Esophagus muscularis mucosa (tissue), 4 donors: Measurements from ENCODE around the gene OR2S2. TPM values are rescaled to one million over a fixed set of nuclear protein-coding genes. Genes with fewer than 3 reads are reported as not detected.

ENCODE experiments used
- DNase-seq: peaks from one replicate; pipeline ENCODE4 v3.0.0-alpha.2; 2017; ENCODE audit errors: extremely low spot score
- H3K27ac ChIP-seq, 4 donors: fragments of 200-600 bp; sonication (generic); replicated peaks in 1 of 4; 1 replicate in 3 of 4; 2 replicates in 1 of 4; pipeline ENCODE4 v1.5.1; 2016 to 2019; ENCODE audit warnings: mild to moderate bottlenecking in 1 of 4
- H3K27me3 ChIP-seq, 4 donors: fragments of 200-600 bp; sonication (generic); one replicate each; pipeline versions ENCODE4 v1.5.1 to v1.6.0; 2016 to 2019
- H3K36me3 ChIP-seq, 4 donors: fragments of 200-600 bp; sonication (generic); one replicate each; pipeline ENCODE4 v1.5.1; 2016 to 2019
- H3K4me1 ChIP-seq, 4 donors: fragments of 200-600 bp; sonication (generic); one replicate each; pipeline ENCODE4 v1.5.1; 2016 to 2019
- H3K4me3 ChIP-seq, 4 donors: fragments of 200-600 bp; sonication (generic); 1 replicate in 2 of 4; 2 replicates in 2 of 4; pipeline ENCODE4 v1.5.1; 2016 to 2019; ENCODE audit warnings: mild to moderate bottlenecking in 4 of 4, moderate library complexity in 1 of 4
- H3K9me3 ChIP-seq, 4 donors: fragments of 200-600 bp; sonication (generic); 1 replicate in 3 of 4; 2 replicates in 1 of 4; pipeline ENCODE4 v1.5.1; 2016 to 2019
- EP300 ChIP-seq: sonication (generic); formaldehyde crosslinking; IDR thresholded peaks from one replicate; pipeline ENCODE4 v1.6.1; 2017; ENCODE audit warnings: antibody characterized with exemption
- POLR2A ChIP-seq: fragments of 450-650 bp; IDR thresholded peaks from one replicate; pipeline ENCODE4 v1.6.1; 2017; ENCODE audit warnings: antibody characterized with exemption, moderate library complexity, mild to moderate bottlenecking, low read depth
- POLR2AphosphoS5 ChIP-seq, 2 donors: sonication (generic); formaldehyde crosslinking; IDR thresholded peaks; one replicate each; pipeline ENCODE4 v1.6.1; 2017; ENCODE audit warnings: antibody characterized with exemption in 2 of 2
- WGBS: methylation state at CpG from one replicate; pipeline ENCODE4 v1.1.5; 2018; 5-methylcytosine and 5-hydroxymethylcytosine counted together
- intact Hi-C: fragments of 100-400 bp; cut with DNase I; formaldehyde crosslinking; loops from one replicate; pipeline ENCODE4 v1.15.1; 2023
- total RNA-seq, 4 donors: library from RNA; depleted of rRNA; stranded (reverse); fragments of >200 nt; gene quantifications; one replicate each; pipeline versions ENCODE4 v1.1.0 to v1.2.1, GENCODE V29; 2016
- TF ChIP-seq, protein P1 (sequence below), 3 experiments: fragments of 200-600 bp in 2 of 3; fragments of 450-650 bp in 1 of 3; sonication (generic) in 2 of 3; IDR thresholded peaks; one replicate each; pipeline ENCODE4 v1.5.1; 2017 to 2019; ENCODE audit warnings: antibody characterized with exemption in 3 of 3, mild to moderate bottlenecking in 2 of 3, moderate library complexity in 1 of 3

Gene OR2S2
- total RNA-seq, 4 donors from 2014 or later = not detected

DNA sequence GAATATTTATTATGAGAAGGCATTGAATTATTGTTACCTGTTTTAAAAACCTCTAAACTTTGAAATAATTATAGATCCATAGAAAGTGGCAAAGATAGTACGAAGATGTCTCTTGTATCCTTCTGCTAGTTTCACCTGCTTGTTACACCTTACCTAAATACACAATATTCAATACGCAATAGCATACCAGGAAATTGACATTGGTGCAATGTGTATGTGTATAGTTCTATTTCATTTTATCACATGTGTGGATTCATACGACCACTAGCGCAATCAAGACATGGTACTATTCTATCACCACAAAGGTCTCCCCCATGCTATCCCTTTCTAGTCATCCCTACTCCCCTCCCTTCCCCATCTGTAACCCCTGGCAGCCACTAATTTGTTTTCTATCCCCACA is 8.5 kb upstream of the OR2S2 start:
- Histone ChIP-seq H3K4me1 (peaks cover 0 to 11% (median 10%) of the 10 kb centered on the region in 4 donors), H3K27me3 (peaks cover 0 to 12% (median 0%) of the 10 kb centered on the region in 4 donors), H3K9me3 (no peaks in the 10 kb centered on the region), H3K36me3 (no peaks in the 10 kb centered on the region), H3K27ac (no peak overlapping the region), H3K4me3 (no peak overlapping the region)
- TF ChIP-seq POLR2A (no peak), POLR2AphosphoS5 (IDR thresholded peaks at IDR 0.05) (no peak), EP300 (no peak)
- TF ChIP-seq, protein P1, sequence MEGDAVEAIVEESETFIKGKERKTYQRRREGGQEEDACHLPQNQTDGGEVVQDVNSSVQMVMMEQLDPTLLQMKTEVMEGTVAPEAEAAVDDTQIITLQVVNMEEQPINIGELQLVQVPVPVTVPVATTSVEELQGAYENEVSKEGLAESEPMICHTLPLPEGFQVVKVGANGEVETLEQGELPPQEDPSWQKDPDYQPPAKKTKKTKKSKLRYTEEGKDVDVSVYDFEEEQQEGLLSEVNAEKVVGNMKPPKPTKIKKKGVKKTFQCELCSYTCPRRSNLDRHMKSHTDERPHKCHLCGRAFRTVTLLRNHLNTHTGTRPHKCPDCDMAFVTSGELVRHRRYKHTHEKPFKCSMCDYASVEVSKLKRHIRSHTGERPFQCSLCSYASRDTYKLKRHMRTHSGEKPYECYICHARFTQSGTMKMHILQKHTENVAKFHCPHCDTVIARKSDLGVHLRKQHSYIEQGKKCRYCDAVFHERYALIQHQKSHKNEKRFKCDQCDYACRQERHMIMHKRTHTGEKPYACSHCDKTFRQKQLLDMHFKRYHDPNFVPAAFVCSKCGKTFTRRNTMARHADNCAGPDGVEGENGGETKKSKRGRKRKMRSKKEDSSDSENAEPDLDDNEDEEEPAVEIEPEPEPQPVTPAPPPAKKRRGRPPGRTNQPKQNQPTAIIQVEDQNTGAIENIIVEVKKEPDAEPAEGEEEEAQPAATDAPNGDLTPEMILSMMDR (IDR thresholded peaks at IDR 0.05) = no peak
- no peak for DNase-seq
- WGBS = 75% methylated on average over 4 of the region's 4 CpGs
- intact Hi-C loops = no loop called here

DNA sequence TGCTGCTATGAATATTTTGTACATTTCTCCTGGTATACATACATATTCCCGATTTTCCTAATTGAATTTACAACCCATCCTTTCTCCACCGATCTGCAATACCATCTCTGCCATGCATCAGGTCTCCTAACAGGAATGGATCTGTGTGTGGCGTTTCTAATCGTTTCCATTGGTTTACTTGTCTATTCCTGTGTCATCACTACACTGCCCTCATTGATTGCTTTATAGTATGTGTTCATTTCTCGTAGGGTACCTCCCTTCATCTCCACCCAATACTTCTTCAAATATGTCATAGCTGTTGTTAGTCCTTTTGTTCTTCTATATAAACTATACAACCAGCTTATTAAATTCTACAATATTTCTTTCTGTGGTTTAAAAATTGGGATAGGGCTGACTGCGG is 7.1 kb upstream of the OR2S2 start:
- Histone ChIP-seq H3K9me3 (no peaks in the 10 kb centered on the region), H3K4me3 (no peak overlapping the region), H3K36me3 (no peaks in the 10 kb centered on the region), H3K4me1 (peaks cover 0 to 11% (median 10%) of the 10 kb centered on the region in 4 donors), H3K27ac (no peak overlapping the region), H3K27me3 (peaks cover 0 to 22% (median 0%) of the 10 kb centered on the region in 4 donors)
- TF ChIP-seq POLR2A (no peak), EP300 (no peak), POLR2AphosphoS5 (IDR thresholded peaks at IDR 0.05) (no peak)
- TF ChIP-seq, protein P1 (IDR thresholded peaks at IDR 0.05) = no peak
- intact Hi-C loops = no loop called here
- no peak for DNase-seq
- 84% methylated on average over 6 of the region's 6 CpGs for WGBS

DNA sequence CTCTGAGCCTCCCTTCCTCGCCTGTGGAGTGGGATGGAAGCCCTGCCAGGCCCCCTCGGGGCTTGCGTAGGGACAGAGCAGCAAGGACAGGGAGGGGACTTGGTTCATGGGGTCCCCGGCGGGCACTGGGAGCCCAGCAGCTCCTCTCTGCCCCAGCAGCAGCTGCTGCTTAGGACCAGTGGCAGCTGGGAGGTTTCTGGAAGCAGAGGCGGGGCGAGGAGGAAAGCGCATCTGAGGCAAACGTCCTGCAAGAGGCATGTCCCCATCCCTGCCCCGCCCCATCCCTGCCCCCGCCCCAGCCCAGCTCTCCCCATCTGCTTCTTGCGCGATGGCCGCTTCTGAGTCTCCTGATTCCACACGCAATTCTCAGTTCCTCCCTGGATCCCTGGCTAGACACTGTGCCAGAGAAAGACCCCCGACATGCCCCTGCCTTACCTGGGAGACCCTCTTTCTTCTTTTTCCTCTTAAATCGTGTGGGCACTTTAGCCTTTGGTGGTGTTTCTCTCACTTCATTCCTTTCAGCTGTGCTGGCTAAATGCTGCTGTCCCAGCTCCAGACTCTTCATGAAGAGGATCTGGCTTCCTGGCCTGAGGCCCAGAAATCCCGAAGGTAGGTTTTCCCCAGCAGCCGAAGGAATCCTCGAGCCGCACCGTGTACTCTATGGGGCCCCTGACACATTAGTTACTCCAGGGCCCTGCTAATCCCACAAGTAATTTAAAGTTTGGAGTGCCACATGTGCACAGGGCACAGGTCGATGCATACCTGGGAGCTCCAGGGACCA is 4.4 kb upstream of the OR2S2 start:
- H3K4me3 ChIP-seq = peak overlapping the region in 3 of 4 donors; percentile 20 to 26 (median 23)
- no peak for DNase-seq

DNA sequence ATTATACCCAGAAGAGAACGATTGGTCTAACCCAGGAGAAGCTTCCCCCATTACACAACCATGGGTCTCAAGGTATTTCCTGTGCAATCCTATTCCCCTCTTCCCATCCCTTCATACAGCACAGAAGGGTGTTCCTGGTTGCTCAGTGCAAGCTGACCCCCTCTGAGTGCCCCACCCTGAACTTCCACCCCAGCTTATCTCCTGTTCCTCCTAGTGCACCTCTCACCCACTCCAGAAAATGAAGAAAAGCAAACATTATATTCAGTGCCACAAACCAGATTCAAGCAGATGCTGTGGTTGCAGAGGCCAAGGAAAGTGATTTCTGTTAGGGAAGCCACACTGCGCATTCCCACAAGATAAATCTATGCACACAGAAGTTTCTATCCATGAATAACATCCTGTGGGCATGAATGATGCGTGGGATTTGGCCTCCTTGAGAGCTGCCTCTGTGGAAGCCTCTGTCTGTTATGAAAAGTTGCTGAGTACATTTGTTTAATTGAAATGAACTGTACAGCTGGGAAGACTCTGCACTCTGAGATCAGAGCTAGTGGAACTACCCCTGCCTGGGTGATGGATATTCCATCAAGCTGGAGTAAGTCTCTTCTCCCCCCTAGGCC is 2.2 kb upstream of the OR2S2 start:
- no peak for DNase-seq
- Histone ChIP-seq H3K36me3 (no peaks in the 10 kb centered on the region), H3K27me3 (peaks cover 0 to 27% (median 0%) of the 10 kb centered on the region in 4 donors), H3K9me3 (no peaks in the 10 kb centered on the region), H3K4me1 (peaks cover 0 to 11% (median 10%) of the 10 kb centered on the region in 4 donors), H3K27ac (no peak overlapping the region), H3K4me3 (no peak overlapping the region)
- 81% methylated on average over 3 of the region's 3 CpGs for WGBS
- TF ChIP-seq POLR2A (no peak), POLR2AphosphoS5 (IDR thresholded peaks at IDR 0.05) (no peak), EP300 (no peak)
- TF ChIP-seq, protein P1 (IDR thresholded peaks at IDR 0.05) = no peak
- intact Hi-C loops = no loop called here

More for the DNA sequence above, 4.4 kb upstream of the OR2S2 start:
- intact Hi-C loops = no loop called here
- H3K4me1 ChIP-seq = peaks cover 0 to 11% (median 10%) of the 10 kb centered on the region in 4 donors
- peaks cover 0 to 22% (median 0%) of the 10 kb centered on the region in 4 donors for H3K27me3 ChIP-seq
- no peaks in the 10 kb centered on the region for H3K36me3 ChIP-seq
- no peak for TF ChIP-seq POLR2AphosphoS5 (IDR thresholded peaks at IDR 0.05)
- TF ChIP-seq, protein P1 (IDR thresholded peaks at IDR 0.05) = no peak
- H3K27ac ChIP-seq = peak overlapping the region in 1 of 4 donors; percentile 39
- WGBS = 40% methylated on average over 19 of the region's 23 CpGs
- no peaks in the 10 kb centered on the region for H3K9me3 ChIP-seq
